ENCODE data around the gene KCTD13. TPM values are rescaled to one million over a fixed set of nuclear protein-coding genes. Genes with fewer than 3 reads are reported as not detected.

KCTD13 gene
- total and polyA plus RNA-seq, 10 of the 15 experiments (the other 5 are each of a cell fraction or from before 2014, with no cell fraction given) = 3.3 to 29.2 (median 12.5) TPM

DNA sequence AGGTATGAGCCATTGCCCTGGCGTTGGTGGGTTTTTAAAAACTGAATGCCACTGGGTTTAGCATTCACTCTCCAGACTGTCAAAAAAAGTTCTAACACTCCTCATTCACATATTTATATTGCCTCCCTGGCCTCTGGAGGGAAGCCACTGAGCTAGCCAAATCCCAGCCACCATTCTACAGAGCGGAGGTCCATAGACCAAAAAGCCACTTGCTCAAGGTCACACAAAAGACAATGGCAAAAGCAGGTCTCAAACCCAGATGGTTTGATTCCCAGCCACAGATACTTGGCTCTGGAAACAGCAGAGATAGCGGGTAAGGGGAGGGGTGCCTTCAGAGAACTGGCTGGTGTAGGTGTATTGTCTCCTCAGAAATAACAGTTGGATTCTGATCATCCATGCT lies 45.0 kb downstream of the KCTD13 start:
- Histone ChIP-seq H4K20me1 (ENCODE audit: control insufficient read depth, insufficient read depth) (no peaks in the 10 kb centered on the region), H3K27me3 (replicated peaks in 1 of 2; ENCODE audit: control insufficient read depth in 2 of 2, insufficient read depth in 2 of 2, low read length in 1 of 2) (peaks cover 4 to 5% of the 10 kb centered on the region in 2 experiments; a peak in 3 of 4 replicates), H2AFZ (ENCODE audit: control insufficient read depth, low read depth, low read length) (no peak overlapping the region), H3K4me2 (ENCODE audit: control insufficient read depth, insufficient read depth) (no peak overlapping the region), H3K4me3 (no peak overlapping the region), H3K36me3 (ENCODE audit: control insufficient read depth in 2 of 2, insufficient read depth in 2 of 2, low read length in 1 of 2) (no peaks in the 10 kb centered on the region), H3K79me2 (ENCODE audit: control insufficient read depth, insufficient read depth, low read length) (no peaks in the 10 kb centered on the region), H3K27ac (ENCODE audit: control insufficient read depth, insufficient read depth) (no peak overlapping the region), H3K4me1 (ENCODE audit: control insufficient read depth, insufficient read depth, low read length) (no peaks in the 10 kb centered on the region), H3K9me3 (replicated peaks; ENCODE audit: control insufficient read depth, insufficient read depth, low read length) (no peaks in the 10 kb centered on the region), H3K9ac (ENCODE audit: control insufficient read depth, insufficient read depth, low read length) (no peak overlapping the region)
- no TSS peak for BruUV-seq (replicated peaks)
- ChIA-PET RAD21 (ENCODE audit: unreplicated experiment) (no interaction called here), SMC1A (ENCODE audit: uncharacterized antibody, unreplicated experiment) (no interaction called here), CTCF (no interaction called here), POLR2A (no interaction called here)
- WGBS (ENCODE audit: insufficient coverage, insufficient replicate concordance, low lambda C conversion rate, missing lambda C conversion rate) = 26% methylated on average over 3 of the region's 3 CpGs
- FAIRE-seq (no peak), DNase-seq (ENCODE audit: low read depth, low spot score) (no peak), ATAC-seq (no peak)
- in situ Hi-C loops (cut with MboI) = no loop called here
- no peak for TF ChIP-seq EED (IDR thresholded peaks at IDR 0.05; ENCODE audit: low read depth)
- TF ChIP-seq CHD2 (IDR thresholded peaks at IDR 0.05; ENCODE audit: borderline replicate concordance, low read depth, low read length) = no peak
- no peak for TF ChIP-seq MYC (IDR thresholded peaks at IDR 0.05; ENCODE audit: insufficient read depth, insufficient read length, insufficient replicate concordance, low read length, severe bottlenecking)
- TF ChIP-seq ZZZ3 (IDR thresholded peaks at IDR 0.05; ENCODE audit: control insufficient read depth, insufficient read length, low read depth) = no peak
- TF ChIP-seq, protein P1, sequence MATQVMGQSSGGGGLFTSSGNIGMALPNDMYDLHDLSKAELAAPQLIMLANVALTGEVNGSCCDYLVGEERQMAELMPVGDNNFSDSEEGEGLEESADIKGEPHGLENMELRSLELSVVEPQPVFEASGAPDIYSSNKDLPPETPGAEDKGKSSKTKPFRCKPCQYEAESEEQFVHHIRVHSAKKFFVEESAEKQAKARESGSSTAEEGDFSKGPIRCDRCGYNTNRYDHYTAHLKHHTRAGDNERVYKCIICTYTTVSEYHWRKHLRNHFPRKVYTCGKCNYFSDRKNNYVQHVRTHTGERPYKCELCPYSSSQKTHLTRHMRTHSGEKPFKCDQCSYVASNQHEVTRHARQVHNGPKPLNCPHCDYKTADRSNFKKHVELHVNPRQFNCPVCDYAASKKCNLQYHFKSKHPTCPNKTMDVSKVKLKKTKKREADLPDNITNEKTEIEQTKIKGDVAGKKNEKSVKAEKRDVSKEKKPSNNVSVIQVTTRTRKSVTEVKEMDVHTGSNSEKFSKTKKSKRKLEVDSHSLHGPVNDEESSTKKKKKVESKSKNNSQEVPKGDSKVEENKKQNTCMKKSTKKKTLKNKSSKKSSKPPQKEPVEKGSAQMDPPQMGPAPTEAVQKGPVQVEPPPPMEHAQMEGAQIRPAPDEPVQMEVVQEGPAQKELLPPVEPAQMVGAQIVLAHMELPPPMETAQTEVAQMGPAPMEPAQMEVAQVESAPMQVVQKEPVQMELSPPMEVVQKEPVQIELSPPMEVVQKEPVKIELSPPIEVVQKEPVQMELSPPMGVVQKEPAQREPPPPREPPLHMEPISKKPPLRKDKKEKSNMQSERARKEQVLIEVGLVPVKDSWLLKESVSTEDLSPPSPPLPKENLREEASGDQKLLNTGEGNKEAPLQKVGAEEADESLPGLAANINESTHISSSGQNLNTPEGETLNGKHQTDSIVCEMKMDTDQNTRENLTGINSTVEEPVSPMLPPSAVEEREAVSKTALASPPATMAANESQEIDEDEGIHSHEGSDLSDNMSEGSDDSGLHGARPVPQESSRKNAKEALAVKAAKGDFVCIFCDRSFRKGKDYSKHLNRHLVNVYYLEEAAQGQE (IDR thresholded peaks at IDR 0.05; ENCODE audit: low read depth, low read length) = no peak
- TF ChIP-seq, protein P2, sequence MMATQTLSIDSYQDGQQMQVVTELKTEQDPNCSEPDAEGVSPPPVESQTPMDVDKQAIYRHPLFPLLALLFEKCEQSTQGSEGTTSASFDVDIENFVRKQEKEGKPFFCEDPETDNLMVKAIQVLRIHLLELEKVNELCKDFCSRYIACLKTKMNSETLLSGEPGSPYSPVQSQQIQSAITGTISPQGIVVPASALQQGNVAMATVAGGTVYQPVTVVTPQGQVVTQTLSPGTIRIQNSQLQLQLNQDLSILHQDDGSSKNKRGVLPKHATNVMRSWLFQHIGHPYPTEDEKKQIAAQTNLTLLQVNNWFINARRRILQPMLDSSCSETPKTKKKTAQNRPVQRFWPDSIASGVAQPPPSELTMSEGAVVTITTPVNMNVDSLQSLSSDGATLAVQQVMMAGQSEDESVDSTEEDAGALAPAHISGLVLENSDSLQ (IDR thresholded peaks at IDR 0.05) = no peak
- no peak for TF ChIP-seq NR2C2 (IDR thresholded peaks at IDR 0.05; ENCODE audit: borderline replicate concordance, control insufficient read depth, insufficient read length, low read depth)
- TF ChIP-seq SPI1 (IDR thresholded peaks at IDR 0.05; ENCODE audit: borderline replicate concordance, insufficient read depth, low read depth, low read length) = no peak
- TF ChIP-seq FOXK2 (IDR thresholded peaks at IDR 0.05) = no peak
- no peak for TF ChIP-seq KAT2A (conservative IDR thresholded peaks at IDR 0.05; ENCODE audit: control insufficient read depth, low read depth, low read length)
- no peak for TF ChIP-seq KLF5 (IDR thresholded peaks at IDR 0.05; ENCODE audit: partially characterized antibody)
- TF ChIP-seq MTA2 (IDR thresholded peaks at IDR 0.05; ENCODE audit: low read depth) = no peak
- no peak for TF ChIP-seq POLR2A (IDR thresholded peaks at IDR 0.05; ENCODE audit: low read depth, low read length)
- TF ChIP-seq, protein P3, sequence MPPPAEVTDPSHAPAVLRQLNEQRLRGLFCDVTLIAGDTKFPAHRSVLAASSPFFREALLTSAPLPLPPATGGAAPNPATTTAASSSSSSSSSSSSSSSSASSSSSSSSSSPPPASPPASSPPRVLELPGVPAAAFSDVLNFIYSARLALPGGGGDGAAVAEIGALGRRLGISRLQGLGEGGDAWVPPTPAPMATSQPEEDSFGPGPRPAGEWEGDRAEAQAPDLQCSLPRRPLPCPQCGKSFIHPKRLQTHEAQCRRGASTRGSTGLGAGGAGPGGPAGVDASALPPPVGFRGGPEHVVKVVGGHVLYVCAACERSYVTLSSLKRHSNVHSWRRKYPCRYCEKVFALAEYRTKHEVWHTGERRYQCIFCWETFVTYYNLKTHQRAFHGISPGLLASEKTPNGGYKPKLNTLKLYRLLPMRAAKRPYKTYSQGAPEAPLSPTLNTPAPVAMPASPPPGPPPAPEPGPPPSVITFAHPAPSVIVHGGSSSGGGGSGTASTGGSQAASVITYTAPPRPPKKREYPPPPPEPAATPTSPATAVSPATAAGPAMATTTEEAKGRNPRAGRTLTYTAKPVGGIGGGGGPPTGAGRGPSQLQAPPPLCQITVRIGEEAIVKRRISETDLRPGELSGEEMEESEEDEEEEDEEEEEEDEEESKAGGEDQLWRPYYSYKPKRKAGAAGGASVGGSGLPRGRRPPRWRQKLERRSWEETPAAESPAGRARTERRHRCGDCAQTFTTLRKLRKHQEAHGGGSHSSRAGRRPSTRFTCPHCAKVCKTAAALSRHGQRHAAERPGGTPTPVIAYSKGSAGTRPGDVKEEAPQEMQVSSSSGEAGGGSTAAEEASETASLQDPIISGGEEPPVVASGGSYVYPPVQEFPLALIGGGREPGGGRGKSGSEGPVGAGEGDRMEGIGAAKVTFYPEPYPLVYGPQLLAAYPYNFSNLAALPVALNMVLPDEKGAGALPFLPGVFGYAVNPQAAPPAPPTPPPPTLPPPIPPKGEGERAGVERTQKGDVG (CRISPR knock-in tag; IDR thresholded peaks at IDR 0.05) = no peak
- no peak for TF ChIP-seq HCFC1 (IDR thresholded peaks at IDR 0.05; ENCODE audit: low read length)
- TF ChIP-seq BRCA1 (IDR thresholded peaks at IDR 0.05; ENCODE audit: low read depth, low read length) = no peak
- TF ChIP-seq, protein P4, sequence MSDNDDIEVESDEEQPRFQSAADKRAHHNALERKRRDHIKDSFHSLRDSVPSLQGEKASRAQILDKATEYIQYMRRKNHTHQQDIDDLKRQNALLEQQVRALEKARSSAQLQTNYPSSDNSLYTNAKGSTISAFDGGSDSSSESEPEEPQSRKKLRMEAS (IDR thresholded peaks at IDR 0.05; ENCODE audit: low read depth, low read length) = no peak
- intact Hi-C loops (cut with micrococcal nuclease; ENCODE audit: unreplicated experiment) = no loop called here

Data from GM12878 (cell line).